CMK (cell line): Measurements from ENCODE around the gene ZNF670.

Experiments
- DNase-seq: peaks from one replicate; pipeline ENCODE4 v3.0.0-alpha.2; 2010; ENCODE audit warnings: low read depth

The ZNF670 gene

DNA sequence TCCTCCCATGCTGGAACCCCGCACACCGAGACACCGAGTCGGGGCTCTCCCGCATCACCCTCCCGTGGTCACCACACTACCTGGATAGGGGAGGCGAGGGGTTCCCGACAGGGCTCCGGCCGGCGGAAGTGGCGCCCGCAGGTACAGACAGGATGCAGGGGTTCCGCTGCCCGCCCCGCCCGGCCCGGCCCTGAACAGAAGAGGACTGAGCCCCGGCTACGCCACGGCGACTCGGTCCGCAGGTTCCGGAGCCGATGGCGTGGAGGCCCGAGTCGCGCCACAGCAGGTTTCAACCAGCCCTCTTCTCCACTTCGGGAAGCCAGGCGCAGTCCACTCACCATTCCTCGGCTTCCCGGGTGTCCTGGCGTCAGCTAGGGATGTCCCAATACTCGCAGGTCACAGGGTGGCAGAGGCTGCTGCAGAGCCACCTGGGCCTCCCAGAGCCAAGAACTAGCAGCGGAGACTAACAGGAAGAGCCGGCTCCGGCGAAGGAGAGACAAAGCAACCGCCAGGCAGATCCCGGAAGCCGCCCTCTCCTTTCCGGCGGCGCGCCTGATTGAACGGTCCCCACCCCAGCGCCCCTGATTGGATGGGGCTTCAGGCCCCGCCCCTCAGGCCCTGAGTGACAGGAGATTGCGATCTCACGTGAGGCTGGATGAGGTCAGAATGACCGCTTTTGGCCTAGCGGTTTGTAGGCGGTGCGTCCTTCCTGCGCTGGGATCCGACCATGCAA, 25.4 kb upstream of the ZNF670 start, which contains the start of gene ZNF669:
TSS of gene ZNF669 (minus strand) at position 498 of the 733 bp plus-strand sequence. CDS start at position 341, 157 bp downstream.
- DNase-seq = peak; percentile 97

DNA sequence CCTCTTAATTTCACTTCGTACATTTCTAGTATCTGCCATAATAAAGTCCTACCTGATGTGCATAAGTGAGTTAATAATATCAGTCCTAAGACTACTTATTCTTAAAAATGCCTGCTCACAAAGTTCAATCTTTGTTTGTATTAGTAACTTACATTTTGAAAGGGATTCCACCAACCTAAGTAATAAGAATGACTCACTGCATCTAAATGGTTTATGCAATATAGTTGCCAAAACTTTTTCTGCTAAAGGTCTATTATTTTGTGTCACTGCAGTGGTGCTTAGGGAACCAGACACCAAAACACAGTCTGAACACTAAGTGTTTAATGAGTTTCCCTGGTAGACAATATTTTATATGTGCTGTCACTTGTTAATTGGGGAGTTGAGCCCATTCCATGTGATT, 23.8 kb upstream of the ZNF670 start:
- no peak for DNase-seq

DNA sequence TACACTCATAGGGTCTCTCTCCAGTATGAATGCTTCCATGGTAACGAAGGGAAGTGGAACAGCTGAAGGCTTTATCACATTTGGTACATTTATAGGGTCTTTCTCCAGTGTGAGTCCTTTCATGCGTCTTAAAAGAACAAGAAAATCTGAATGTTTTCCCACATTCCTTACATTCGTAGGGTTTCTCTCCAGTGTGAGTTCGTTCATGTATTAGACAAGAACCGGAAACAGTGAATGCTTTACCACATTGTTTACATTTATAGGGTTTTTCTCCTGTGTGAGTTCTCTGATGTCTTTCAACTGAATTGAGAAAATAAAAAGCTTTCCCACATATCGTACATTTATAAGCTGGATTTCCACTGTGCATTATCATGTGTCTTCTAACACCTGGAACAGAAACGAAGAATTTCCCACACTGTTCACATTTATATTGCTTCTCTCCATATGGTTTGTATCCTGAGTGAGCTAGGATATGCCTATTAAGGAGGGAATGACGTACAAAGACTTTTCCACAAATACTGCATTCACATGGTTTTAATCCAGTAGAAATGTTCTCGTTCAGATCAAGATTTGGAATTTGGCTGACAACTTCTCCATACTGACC, 22.2 kb upstream of the ZNF670 start:
- DNase-seq = no peak

DNA sequence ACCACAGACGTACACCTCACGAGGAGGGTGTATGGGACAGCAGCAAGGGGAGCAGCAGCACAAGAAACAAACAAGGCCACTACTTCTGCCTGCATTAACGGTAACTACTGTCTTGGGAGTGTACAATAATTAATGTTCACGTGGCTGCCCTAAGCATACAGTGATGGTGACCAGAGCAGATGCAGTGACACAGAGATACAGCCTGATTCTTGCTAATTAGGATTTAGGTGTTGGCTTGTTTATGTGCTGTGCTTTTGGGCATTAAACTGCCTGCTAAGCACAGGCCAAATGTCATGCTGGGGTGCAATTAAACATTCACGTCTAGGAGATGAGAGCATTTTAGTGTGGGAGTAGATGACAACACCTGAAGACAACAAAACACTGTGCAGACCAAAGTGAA, 18.3 kb upstream of the ZNF670 start:
- no peak for DNase-seq

DNA sequence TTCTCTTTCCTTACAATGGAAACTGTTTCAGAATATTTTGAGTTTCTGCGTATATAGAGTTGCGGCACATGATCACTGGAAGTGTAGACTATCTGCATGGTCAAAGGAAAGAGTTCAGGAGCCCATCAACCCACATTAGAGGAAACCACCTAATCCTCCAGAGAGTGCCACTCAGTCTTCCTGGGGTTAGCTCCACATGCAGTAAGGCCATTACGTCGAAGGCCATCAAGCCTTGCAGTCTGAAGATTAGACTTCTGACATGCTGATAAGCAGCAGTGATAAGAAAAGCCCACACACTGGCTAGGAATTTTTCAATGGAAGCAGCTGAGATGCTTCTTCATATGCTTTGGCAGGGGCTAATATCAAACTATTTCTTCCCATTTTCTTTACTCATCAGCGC, 17.9 kb upstream of the ZNF670 start:
- DNase-seq = no peak

DNA sequence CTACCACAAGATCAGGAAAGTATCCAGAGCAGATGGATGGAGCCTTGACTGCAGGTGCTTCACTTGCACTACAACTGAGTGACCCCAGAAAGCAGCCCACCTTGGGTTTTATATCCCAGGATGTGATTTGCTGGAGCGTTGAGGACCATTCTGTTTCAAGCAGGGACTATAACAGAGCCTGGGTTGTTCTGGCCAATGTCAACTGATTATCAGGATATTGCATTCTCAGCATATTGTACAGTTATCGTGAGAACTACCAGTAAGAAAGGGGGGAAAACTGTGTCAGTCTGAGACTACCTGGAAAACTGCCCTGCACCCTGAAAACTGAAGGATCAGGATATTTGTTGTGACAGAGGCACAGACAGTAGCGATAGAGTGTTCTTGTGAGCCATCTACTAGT, 17.5 kb upstream of the ZNF670 start:
- no peak for DNase-seq

DNA sequence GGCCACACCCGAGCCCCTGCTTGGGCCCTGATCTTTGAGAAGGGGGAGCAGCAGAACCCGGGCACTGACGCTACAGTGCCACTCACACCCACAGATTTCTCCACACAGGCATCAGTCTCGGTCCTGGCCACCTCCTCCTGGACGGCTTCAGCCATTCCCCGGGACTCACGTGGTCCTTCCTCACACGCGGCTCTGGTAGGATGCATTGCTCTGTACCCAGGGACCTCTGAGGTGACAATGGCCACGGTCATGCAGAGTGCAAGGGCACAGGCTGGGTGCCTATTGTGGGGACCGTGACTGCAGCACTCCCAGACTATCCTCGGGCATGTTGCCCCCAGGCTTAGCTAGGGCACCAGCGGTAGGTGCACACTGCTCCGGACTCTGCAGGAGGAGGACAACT, 11.8 kb upstream of the ZNF670 start:
- no peak for DNase-seq

DNA sequence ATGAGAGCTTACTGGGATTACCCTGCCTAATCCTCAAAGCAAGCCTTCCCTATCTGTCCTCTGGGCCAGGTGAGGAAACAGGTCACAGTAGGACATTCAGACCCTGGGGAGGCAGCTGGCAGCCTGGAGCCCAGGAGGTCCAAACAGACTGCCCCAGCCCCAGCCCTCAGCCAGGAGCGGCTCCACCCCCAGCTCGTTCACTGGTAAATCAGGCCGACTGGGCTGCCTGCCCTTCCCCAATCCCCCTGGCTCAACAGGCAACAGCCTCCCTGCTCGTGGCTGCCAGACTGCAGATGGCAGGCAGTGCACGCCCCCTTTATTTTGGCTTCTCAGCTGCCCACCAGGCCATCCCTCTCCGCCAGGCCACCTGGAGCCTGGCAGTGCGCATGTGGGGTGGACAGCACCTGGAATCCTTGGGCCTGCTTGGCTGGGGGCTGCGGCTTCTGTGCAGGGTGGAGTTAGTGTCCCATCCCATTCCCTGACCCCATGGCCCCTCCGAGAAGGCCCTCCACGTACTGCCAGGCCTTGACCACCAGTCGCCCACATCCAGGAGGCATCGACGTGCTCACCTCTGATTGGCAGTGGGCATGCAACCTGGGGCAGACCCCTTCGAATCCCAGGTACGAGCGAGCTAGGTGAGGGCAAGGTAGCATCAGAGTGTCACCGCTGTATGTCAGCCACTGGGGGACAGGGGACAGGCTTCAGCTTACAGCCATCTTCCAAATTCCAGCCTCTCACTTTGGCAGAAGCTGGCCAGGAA, 11.2 kb upstream of the ZNF670 start:
- no peak for DNase-seq

DNA sequence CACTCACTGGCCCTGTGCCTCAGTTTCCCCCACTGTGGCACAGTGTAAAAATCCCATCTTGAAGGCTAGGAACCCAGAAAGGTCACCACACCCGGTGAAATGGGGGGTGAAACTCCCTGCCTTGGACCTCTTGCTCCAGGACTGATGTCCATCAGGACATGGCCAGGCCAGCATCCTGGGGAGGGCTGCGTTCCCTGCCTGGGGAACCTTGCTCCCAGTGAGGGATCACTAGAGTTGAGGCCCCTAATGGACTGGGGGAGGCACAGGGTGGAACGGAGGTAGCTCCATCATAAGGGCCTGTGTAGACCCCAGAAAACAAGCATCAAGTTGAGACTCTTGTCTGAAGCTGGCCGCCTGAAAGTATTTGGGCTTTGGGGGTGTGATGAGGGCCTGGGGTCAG, 10.4 kb upstream of the ZNF670 start:
- no peak for DNase-seq

DNA sequence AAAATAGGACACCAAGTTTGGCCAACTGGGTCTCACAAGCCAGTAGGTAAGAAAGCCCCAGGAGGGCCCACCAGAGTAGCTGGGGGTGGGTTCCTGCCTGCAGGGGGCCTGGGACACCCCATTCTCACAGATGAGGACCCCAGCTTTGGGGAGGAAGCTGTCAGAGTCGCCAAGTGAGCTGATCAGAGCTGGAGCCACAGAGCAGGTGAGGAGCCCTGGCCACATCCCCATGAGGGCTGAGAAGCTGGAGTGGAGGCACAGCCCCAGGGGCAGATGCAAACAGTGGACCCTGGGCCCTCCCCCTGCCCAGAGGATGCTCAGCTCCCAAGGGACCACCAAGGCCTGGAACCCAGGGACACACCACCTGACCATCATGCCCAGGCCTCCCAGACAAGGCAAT, 8.6 kb upstream of the ZNF670 start:
- no peak for DNase-seq

DNA sequence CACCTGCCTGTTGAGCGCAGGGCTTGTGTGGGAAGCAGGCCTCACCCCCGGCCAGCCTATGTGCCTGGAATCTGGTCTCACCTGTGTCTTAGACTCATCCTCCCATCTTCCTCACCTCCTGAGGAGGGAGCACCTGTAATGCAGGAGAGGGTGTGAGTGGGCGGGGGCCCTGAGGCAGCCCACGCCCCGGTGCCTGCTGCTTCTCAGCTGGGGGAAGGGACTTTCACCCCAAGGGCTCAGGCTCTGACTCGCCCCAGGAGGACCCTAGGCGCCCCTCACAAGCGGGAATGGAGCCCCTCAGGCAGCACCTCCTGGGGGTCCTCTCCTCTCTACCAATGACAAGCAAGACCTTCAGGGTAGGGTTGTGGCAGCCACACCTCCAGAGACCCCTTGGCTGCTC, 6.7 kb upstream of the ZNF670 start:
- DNase-seq = no peak

DNA sequence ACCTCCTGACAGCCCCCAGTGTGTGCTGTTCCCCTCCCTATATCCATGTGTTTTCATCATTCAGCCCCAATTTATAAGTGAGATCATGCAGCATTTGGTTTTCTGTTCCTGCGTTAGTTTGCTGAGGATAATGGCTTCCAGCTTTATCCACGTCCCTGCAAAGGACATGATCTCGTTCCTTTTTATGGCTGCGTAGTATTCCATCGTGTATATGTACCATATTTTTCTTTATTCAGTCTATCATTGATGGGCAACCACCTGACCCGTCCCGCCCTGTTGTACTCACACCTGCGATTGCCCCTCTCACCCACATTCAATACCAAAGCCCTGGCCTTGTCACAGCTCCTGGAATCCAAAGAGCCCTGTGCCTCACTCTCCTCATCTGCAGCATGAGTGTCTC, 6.2 kb upstream of the ZNF670 start:
- no peak for DNase-seq

DNA sequence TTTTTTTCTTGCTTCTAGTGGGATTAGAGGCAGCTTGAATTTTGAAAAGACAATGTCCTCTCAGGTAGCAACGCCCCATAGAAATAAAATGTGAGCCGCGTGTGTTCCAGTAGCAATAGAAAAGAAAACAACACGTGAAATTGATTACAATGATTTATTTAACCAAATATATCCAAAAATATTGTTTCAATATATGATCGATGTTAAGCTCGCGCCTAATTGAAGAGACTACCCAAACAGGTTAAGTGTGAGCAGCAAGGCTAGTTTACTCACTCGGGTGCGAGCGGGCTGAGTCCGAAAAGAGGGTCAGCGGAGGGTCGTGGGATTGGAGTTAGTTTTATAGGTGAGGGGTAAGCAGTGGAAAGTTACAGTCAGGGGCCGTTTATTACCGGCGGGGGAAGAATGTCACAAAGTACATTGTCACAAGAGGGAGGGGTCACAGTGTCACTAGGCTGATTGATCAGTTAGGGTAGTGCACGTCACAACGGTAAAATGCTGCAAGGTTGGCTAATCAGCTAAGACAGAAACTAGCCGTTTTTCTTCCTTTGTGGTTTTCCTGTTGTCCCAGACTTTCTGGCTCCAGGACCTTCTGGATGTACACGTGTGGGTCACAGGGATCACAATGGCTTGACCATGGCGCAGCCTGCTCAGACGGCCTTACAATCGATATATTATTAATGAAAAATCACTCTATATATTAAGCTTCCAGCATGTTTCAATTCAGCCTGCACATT, 697 bp upstream of the ZNF670 start:
- DNase-seq = no peak

DNA sequence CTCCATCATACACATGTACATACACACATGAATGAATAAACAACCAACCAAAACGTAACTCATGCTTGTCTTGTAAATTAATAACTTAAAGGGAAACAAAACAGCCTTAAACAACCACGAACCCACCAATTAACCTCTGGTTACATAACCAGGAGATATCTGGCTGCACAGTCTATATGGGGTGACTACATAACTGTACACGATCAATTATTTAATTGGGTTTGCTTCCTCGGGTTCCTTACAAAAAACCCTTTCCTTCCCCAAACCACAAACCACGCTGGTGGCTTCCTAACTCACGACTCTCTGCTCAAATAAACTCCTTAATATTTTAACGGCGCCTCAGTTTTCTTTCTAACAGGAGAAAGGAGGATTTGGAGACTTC, 744 bp downstream of the ZNF670 start:
- DNase-seq = no peak

DNA sequence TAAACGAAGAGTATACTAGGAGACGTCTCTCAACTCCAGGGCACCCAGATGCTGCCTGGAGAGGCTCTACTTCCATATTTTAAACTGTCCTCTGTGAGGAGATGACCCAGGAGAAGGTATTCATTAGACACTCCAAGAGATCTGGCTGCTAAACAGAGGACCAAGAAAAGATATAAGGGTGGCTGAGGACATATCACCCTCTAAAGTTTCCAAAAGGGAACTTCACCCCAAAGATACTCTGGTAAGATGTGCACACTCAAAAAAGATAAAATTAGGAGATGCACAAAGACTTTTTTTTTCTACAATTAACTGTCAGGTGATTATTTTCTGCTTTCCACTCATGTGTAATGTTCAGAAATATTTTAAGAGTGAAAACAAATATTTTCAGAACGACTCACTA, 1.4 kb downstream of the ZNF670 start:
- no peak for DNase-seq

DNA sequence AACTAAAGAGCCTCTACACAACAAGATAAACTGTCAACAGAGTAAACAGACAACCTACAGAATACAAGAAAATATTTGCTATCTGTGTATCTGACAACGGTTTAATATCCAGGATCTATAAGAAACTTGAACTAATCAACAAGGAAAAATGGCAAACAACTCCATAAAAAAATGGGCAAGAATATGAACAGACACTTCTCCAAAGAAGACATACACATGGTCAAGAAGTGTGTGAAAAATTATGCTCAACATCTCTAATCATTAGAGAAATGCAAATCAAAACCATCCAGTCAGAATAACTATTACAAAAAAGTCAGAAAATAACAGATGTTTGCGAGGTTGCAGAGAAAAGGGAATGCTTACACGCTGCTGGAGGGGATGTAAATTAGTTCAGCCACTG, 8.0 kb downstream of the ZNF670 start:
- no peak for DNase-seq

DNA sequence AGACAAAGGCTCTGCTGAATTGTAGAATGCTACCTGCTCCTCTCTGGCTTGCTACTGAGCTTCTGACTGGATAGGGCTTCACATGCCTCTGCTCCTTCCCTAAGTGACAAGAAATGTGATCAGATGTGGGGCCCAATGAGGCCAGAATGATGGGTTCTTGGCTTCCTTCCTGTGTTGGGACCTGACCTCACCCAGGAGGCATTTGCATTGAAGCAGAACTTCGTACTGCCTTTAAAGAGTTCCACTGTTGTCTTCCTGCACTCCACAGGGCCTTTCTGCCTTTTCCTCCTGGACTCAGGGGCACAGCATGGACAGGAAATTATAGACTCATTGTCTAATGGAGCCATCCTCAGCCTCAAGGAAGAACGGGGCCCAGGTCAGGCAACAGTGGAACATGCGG, 14.3 kb downstream of the ZNF670 start:
- DNase-seq = no peak

DNA sequence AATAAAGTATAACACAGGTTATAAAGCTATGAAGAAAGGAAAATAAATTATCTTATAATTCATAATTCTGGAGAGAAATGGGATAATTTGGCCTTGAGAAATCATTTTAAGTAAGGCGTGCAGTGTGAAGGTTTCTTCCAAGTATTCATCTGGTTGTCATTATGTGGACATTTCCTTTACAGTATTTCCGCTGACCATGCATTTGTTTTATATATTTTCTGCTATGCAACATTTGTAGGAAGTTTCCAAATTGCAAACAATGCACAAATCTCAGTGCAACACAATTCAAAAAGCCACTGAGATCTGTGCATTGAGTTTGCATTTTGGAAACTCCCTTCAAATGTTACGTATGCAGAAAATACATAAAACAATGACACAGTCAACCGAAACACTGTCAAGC, 17.8 kb downstream of the ZNF670 start:
- DNase-seq = no peak

DNA sequence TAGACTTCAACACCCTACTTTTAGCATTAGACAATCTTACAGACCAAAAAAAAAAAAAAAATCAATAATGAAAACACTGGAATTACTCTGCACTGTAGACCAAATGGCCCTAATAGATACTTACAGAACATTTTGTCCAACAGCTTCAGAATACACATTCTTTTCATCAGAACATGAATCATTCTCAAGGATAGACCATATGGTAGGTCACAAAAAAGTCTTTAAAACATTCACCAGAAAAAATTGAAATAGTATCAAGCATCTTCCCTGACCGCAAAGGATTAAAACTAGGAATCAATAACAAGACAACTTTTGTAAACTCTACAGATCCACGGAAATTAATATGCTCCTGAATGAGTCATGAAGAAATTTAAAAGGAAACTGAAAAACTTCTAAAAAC, 22.5 kb downstream of the ZNF670 start:
- no peak for DNase-seq

DNA sequence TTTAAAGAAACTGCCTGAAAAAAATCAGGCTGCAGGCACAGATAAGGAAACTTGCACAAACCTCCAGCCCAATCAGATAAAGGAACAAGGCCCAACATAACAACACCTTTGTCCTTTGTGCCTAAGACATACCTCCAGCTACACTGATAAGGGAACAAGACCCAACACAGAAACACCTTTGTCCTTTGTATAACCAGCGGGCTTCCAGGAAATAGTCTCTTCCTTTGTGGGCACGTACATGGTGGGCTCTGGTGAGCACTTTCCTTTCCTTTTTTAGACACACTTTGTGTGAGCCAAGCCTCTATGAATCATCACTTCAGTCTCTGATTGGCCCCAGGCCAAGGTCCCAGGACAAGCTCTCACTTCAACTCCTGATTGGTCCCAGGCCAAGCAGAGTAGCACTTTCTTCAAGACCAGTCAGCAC, 23.6 kb downstream of the ZNF670 start:
- no peak for DNase-seq

DNA sequence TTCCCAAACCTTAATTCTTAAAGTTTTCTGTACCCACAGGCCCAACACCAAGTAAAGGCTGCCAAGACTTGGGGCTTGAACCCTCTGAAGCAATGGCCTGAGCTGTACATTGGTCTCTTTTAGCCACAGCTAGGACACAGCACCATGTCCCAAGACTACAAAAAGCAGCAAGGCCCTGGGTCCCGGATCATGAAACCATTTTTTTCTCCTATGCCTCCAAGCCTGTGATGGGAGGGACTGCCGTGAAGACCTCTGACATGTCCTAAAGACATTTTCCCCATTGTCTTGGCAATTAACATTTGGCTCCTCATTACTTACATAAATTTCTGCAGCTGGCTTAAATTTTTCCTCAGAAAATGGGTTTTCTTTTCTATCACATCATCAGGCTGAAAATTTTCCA, 30.9 kb downstream of the ZNF670 start:
- no peak for DNase-seq

DNA sequence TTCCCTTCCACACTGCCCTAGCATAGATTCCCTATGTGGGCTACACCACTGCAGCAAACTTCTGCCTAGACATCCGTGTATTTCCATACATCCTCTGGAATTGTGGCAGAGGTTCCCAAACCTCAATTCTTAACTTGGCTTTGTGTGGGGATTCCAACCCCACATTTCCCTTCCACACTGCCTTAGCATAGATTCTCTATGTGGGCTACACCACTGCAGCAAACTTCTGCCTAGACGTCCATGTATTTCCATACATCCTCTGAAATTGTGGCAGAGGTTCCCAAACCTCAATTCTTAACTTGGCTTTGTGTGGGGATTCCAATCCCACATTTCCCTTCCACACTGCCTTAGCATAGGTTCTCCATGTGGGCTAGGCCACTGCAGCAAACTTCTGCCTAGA, 31.4 kb downstream of the ZNF670 start:
- no peak for DNase-seq

DNA sequence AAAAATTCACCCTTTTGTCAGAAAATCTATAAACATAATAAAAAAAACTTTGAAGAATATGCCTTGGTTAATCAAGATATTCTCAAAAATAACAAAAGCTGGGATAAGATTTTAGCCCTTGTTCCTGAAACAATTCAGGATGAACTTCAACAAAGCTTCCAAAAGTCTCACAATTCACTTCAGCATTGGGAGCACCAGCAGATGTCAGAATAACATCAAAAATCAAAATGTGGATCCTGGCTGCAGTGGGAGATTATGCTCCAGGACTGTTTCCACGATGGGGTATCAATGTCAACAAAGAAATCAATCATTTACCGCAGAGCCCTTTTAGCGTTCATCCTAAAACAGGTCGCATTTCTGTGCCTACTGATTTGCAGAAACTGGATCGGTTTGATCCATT, 35.2 kb downstream of the ZNF670 start:
- DNase-seq = no peak
